NCI-H748 treated with DMSO at 0.1 percent for 48 hours (cell line): Measurements from ENCODE around the gene CBX8.

Source experiments
- DNase-seq: peaks from one replicate; lab custom pipeline; 2025; lab: John Stamatoyannopoulos, UW

Gene CBX8

GRCh38 chr17:79750650-79751545 lies 46.0 kb downstream of the CBX8 start:
- no peak for DNase-seq

GRCh38 chr17:79749958-79750357 lies 46.9 kb downstream of the CBX8 start:
- no peak for DNase-seq

GRCh38 chr17:79749156-79749815 lies 47.6 kb downstream of the CBX8 start:
- DNase-seq, result no peak

- no peak for DNase-seq
Measured at GRCh38 chr17:79748295-79749099, 48.4 kb downstream of the CBX8 start.

- peak; percentile 9 for DNase-seq
Measured at GRCh38 chr17:79747508-79748294, 49.2 kb downstream of the CBX8 start.

GRCh38 chr17:79746889-79747507 lies 49.9 kb downstream of the CBX8 start:
- no peak for DNase-seq

- no peak for DNase-seq
Measured at GRCh38 chr17:79745641-79746105, 51.2 kb downstream of the CBX8 start.

- no peak for DNase-seq
Measured at GRCh38 chr17:79743614-79744013, 53.3 kb downstream of the CBX8 start.

GRCh38 chr17:79742951-79743476 lies 53.9 kb downstream of the CBX8 start:
- DNase-seq, result no peak

- no peak for DNase-seq
Measured at GRCh38 chr17:79742589-79742918, 54.3 kb downstream of the CBX8 start.
